ENCODE results near the gene CERK.

- TF ChIP-seq, protein P1, sequence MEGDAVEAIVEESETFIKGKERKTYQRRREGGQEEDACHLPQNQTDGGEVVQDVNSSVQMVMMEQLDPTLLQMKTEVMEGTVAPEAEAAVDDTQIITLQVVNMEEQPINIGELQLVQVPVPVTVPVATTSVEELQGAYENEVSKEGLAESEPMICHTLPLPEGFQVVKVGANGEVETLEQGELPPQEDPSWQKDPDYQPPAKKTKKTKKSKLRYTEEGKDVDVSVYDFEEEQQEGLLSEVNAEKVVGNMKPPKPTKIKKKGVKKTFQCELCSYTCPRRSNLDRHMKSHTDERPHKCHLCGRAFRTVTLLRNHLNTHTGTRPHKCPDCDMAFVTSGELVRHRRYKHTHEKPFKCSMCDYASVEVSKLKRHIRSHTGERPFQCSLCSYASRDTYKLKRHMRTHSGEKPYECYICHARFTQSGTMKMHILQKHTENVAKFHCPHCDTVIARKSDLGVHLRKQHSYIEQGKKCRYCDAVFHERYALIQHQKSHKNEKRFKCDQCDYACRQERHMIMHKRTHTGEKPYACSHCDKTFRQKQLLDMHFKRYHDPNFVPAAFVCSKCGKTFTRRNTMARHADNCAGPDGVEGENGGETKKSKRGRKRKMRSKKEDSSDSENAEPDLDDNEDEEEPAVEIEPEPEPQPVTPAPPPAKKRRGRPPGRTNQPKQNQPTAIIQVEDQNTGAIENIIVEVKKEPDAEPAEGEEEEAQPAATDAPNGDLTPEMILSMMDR (IDR thresholded peaks at IDR 0.05), result peak; percentile 6 to 56
- TF ChIP-seq POLR2AphosphoS5 (IDR thresholded peaks at IDR 0.05), result no peak
- no peak for TF ChIP-seq POLR2A (IDR thresholded peaks at IDR 0.05)
- no peak for TF ChIP-seq EP300 (IDR thresholded peaks at IDR 0.05)
Measured at GRCh38 chr22:46758867-46759290, 20.8 kb upstream of the CERK start.

Measured in suprapubic skin (tissue), 4 donors.